Measurements from ENCODE around the gene MCU.

MCU gene

DNA sequence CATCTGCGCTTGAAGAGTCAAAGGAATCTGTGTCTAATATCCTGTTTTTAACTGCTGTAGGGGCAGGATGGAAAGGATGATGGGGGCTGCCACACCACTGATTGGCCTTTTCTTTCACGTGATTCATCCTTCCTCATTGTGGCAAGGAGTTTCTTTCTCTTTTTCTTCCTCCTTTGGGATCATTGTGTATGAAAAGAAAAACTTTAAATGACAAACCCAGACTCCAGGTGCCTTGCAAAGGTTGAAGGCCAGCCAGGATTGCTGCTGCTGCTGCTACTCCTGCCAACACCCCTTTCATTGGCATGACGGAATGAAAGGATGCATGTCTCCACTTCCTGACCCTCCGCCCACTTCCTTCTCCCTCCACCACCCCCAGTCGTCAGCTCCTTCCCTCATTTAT lies 195.1 kb downstream of the MCU start:
- TF ChIP-seq, protein P1, sequence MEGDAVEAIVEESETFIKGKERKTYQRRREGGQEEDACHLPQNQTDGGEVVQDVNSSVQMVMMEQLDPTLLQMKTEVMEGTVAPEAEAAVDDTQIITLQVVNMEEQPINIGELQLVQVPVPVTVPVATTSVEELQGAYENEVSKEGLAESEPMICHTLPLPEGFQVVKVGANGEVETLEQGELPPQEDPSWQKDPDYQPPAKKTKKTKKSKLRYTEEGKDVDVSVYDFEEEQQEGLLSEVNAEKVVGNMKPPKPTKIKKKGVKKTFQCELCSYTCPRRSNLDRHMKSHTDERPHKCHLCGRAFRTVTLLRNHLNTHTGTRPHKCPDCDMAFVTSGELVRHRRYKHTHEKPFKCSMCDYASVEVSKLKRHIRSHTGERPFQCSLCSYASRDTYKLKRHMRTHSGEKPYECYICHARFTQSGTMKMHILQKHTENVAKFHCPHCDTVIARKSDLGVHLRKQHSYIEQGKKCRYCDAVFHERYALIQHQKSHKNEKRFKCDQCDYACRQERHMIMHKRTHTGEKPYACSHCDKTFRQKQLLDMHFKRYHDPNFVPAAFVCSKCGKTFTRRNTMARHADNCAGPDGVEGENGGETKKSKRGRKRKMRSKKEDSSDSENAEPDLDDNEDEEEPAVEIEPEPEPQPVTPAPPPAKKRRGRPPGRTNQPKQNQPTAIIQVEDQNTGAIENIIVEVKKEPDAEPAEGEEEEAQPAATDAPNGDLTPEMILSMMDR (conservative IDR thresholded peaks at IDR 0.05): no peak
- no peak overlapping the region for H3K27ac ChIP-seq

DNA sequence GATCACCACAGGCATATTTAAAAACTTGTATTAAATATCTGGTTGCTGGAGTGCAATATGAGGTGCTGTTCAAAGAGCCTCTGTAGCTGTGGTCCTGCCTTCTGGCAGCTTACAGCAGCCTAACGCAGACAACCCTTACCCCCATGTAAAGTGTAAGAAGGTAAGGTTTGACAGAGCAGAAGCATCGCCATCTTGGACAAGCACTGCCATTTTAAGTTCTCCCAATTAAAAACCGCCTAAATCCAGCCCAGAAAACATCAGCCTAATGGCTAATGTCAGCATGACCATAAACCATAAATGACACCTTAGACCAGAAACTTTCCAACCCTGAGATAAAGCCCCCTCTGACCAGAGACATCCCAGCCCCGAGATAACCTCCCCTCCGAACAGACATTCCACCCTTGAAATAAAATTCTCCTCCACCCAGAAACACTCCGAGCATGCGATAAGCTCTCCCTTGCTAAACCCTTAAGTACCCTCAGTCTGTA lies 196.3 kb downstream of the MCU start:
- TF ChIP-seq, protein P1 (conservative IDR thresholded peaks at IDR 0.05): no peak
- no peak overlapping the region for H3K27ac ChIP-seq

DNA sequence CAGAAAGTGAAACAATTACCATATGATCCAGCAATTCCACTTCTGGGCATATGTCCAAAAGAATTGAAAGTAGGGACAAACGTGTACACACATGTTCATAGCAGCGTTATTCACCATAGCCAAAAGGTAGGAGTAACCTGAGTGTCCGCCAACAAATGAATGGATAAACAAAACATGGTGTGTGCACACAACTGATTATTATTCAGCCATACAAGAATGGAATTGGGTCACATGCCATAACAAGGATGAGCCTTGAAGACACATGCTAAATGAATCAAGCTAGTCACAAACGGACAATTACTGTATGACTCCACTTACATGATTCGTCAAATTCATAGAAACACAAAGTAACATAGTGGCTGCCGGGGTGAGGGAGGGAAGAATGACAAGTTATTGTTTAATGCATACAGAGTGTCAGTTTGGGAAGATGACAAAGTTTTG lies 197.5 kb downstream of the MCU start:
- TF ChIP-seq, protein P1 (conservative IDR thresholded peaks at IDR 0.05): no peak
- no peak overlapping the region for H3K27ac ChIP-seq

DNA sequence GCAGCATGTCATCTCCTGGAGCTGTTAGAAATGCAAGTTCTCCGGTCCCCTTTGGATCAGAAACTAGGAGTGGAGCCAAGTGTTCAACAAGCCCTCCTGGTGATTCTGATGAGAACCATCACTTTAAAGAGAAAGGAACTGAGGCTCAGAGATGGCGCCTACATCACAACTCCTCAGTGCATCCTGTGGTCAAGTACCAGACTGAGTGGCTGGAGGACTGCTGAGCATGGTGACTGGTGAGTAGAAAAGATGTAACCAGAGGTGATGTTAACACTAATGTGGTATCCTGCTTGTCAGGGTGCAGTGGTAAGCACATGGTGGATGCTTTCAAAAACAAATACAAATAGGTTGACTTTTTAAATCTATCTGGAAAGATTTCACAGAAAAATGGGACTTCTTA lies 198.1 kb downstream of the MCU start:
- H3K27ac ChIP-seq: no peak overlapping the region
- TF ChIP-seq, protein P1 (conservative IDR thresholded peaks at IDR 0.05): no peak

DNA sequence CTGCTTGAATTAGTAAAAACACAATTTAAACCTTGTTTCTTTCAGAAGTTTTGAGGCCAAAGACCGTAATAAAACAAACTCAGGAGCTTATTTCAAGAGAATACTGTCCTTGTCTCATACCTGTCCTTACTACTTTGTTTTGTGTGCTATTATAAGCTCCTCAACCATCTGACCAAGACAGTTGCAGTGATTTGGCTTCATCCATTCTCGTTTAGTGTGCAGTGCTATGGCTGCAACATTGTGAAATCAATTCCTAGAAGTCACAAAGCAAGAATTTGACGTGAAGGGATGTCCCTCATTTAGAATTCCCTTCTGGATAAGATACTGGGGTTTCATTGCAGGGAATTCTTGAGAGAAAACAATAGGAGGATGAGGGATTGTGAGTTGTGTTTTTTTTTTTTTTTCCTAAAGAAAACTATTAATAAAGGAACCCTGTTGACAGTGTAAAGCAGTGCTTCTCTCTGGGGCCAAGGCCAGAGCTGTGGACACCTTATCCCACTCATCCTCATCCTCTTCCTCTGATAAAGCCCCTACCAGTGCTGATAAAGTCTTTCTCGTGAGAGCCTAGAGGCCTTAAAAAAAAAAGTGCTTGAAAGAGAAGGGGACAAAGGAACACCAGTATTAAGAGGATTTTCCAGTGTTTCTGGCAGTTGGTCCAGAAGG lies 201.3 kb downstream of the MCU start, which contains the start of gene OIT3:
Gene OIT3 (plus strand): TSS at position 604 of the 663 bp plus-strand sequence. CDS start 60 bp downstream, outside the sequence.
- TF ChIP-seq, protein P1 (conservative IDR thresholded peaks at IDR 0.05): no peak
- H3K27ac ChIP-seq: no peak within 1 kb of the TSS

DNA sequence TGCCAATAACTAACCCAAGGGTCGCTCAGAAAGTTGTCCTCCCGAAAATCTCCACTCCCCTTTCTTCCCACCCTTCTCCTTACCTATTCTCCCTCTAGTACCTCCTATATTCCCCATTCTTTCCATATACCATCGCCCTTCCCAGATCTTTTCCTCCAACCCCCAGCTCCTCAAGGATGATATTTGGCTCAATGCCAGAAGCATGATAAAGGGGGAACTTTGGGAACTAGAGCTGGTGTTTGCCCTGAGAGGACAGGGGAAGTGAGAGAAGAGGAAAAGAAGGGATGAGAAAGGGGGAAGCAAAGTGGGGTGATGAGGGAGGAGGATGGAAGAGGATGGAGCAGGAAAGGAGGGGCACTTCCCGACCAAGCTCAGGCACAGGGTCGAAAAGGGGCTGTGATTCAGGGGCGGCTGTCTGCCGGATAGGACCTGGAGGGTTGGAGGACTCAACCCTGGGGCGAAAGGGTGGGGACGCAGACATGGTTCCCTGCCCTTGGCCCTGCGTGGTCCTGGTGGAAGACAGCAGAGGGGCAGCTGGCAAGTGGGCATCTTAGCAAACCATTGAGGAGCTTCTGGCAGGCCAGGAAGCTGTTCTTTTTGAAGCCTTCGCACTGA lies 203.4 kb downstream of the MCU start:
- H3K27ac ChIP-seq: no peak overlapping the region
- TF ChIP-seq, protein P1 (conservative IDR thresholded peaks at IDR 0.05): no peak

DNA sequence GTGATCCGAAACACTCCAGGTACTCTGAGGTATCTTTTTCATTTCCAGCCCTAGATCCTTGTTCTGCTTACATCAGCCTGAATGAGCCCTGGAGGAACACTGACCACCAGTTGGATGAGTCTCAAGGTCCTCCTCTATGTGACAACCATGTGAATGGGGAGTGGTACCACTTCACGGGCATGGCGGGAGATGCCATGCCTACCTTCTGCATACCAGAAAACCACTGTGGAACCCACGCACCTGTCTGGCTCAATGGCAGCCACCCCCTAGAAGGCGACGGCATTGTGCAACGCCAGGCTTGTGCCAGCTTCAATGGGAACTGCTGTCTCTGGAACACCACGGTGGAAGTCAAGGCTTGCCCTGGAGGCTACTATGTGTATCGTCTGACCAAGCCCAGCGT lies 206.7 kb downstream of the MCU start:
- no peak overlapping the region for H3K27ac ChIP-seq
- TF ChIP-seq, protein P1 (conservative IDR thresholded peaks at IDR 0.05): no peak

Data from VCaP (cell line).